Stimulated activated CD4-positive, alpha-beta T cell treated with anti-CD3 and anti-CD28 coated beads, Interleukin-1b, Interleukin-23, amount 100 ng/mL, for 4 hours (primary cell): ENCODE measurements around the gene DAB1.
"Not testable (repeated sequence)": the region's sequence is repeated elsewhere in the genome, so short reads cannot be mapped to it uniquely, and the experiment has no call there.

ENCODE experiments used
- DNase-seq, 2 donors: peaks; one replicate each; pipeline ENCODE4 v3.0.0-alpha.2; 2020; ENCODE audit warnings: low read depth in 2 of 2

DAB1 gene

GRCh38 chr1:57118948-57119603, 304.8 kb downstream of the DAB1 start:
- no peak for DNase-seq

- DNase-seq: no peak
Observed at GRCh38 chr1:57117753-57118152, 306.1 kb downstream of the DAB1 start.

DNA sequence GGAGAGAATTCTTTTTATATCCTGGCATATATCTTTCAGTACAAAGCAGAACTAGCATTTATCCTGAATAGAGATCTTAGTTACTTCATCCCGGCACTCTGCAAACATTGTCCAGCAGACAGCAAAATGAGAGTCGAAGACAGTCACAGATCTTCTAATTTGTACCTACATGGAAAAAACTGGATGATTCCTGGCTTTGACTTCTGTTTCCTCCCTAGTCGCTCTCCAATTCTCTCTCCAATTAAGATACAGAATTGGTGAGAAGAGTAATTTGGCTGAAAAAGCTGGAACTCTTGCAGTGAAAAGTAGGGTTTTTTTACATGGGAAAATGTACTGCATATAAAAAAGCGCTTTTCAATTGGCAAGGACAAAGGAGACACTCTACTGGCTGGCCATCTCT, 307.0 kb downstream of the DAB1 start:
- DNase-seq: no peak

DNA sequence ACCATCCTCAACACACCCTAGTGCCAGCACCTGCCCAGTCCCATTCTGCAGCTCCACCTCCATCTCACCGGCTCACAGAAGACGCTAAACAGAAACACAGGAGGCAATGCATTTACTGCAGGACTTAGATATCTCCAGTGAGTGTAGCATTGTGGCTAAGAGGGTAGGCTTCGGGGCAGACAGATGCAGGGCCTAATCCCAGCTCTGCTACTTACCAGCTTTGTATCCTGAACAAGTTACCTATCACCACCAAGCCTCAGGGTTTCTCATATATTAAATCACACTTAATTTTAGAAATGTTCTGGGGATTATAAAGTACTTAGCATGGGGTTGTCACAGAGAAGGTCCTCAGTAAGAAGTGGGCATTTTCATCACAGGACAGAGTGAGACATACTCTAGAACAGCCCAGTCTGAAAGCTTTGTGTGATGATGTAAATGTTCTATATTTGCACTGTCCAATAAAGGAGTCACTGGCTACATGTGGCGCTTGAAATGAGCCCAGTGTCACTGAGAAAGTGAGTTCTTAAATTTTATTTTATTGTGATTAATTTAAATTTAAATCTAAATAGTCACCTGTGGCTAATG, 308.7 kb downstream of the DAB1 start:
- DNase-seq: no peak

DNA sequence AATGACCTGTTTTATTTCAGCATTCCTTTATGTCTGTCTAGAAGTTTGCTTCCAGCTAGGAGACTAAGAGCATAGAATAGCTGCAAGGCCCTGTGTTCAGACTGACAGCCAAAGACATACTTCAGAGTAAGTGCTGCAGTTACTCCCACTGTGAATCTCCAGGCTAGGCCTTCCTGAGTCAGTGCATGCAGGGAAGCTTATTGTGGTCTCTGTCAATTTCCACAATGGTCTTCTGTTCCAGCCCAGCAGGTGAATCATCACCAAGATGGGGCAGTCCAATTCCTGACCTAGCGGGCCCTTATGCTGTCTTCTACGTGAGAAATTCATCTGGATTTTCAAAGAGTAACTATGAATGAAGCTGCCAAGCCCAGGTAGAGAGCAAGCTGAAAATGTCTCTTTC, 311.7 kb downstream of the DAB1 start:
- no peak for DNase-seq

- no peak for DNase-seq
Observed at GRCh38 chr1:57111175-57111574, 312.7 kb downstream of the DAB1 start.

- DNase-seq: no peak
Observed at GRCh38 chr1:57109883-57110282, 314.0 kb downstream of the DAB1 start.

- DNase-seq: no peak
Observed at GRCh38 chr1:57109247-57109646, 314.6 kb downstream of the DAB1 start.

- DNase-seq: no peak
Observed at GRCh38 chr1:57106296-57106695, 317.6 kb downstream of the DAB1 start.

- no peak for DNase-seq
Observed at GRCh38 chr1:57102561-57103326, 321.1 kb downstream of the DAB1 start.

- DNase-seq: no peak
Observed at GRCh38 chr1:57101209-57101608, 322.7 kb downstream of the DAB1 start.

- no peak for DNase-seq
Observed at GRCh38 chr1:57094749-57095148, 329.1 kb downstream of the DAB1 start.

DNA sequence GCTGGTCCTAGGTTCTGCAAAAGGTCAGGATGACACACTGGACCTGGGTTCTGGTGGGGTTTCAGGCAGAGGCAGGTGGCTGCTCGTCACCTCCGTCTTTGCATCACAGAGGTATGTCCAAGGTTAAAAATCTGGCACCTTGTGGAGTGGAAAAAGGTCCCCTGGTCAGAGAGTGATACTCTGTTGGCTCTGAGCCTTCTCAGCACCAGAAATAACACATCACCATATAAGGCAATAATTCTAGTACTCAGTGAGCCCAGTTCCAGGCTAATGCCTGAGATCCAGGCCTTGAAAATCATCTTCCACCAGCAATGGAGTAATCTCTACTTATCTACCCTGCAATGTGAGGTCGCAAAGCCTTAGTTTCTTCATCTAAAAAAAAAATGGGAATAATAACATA, 330.7 kb downstream of the DAB1 start:
- no peak for DNase-seq

DNA sequence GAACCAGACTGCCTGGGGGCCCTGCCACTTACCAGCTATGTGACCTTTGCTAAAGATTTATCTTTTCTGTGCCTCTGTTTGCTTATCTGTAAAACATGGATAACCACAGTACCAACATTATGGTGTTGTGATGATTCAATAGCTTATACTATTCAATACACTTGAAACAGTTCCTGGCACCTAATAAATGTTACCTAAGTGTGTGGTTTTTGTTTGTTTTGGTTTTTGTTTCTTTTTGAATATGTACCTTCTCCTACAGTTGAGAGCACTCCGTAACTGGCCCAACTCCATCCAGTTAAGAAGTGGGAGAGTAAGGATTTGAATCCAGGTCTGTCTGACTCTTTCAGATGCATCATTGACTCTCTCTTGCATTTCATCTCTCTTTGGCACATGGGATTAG, 332.2 kb downstream of the DAB1 start:
- DNase-seq: no peak

DNA sequence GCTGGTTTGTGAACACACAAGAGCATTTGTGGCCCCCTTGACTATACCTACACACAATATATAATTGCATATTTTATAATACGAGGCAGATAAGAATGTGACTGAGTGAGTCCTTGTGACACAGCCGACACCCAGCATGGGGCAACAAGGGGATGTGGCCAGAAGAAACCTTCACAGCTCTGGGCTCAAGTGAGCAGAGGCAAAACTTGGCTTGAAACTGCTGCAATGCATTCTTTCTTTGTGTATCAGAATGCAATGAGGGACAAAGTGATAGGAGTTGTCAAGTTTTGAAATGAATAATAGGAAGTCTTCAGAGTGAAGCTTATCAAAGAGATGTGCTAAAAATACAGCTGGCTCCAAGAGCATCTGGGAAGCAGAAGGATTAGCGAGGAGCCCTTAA, 334.0 kb downstream of the DAB1 start:
- no peak for DNase-seq

GRCh38 chr1:57089221-57089620, 334.6 kb downstream of the DAB1 start:
- DNase-seq: no peak

- DNase-seq: no peak
Observed at GRCh38 chr1:57088653-57089052, 335.2 kb downstream of the DAB1 start.

GRCh38 chr1:57087660-57088059, 336.2 kb downstream of the DAB1 start:
- not testable (repeated sequence) for DNase-seq

DNA sequence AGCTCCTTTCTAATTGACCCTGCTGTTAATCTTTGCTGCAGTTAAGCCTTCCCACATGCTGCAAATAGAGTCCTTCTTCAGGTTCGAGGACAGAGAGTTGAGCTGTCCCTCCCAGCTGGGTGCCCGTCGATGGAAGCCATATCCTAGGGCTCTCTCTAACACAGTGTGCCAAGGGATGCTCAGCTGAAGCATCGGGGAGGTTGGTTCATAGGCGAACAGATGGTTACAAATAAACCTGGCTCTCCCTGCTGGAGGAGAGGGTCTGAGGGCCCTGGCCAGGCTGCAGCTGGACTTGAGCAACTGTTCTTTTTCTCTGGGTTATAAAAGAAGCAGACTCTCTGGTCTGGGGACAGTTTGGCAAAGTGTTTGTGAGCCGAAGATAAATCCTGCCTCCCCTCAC, 337.7 kb downstream of the DAB1 start:
- DNase-seq: no peak

DNA sequence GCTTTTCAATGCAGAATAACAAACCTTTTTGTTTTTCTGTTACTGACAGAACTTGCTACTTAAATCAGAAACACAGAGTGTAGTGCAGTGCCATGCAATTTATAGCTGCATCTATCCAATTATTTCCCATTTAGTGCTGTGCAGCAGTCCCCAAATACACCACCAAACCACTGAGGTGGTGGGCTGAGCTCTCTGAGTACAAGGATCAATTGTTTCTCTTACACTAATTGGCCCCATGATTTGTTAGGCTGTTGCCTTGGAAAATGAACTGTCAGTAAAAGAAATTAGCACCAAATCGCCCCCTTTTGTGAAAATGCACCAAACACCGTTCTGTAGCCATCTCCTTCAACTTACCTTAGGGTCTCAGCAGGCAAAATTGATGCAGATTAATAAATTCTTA, 339.2 kb downstream of the DAB1 start:
- no peak for DNase-seq

DNA sequence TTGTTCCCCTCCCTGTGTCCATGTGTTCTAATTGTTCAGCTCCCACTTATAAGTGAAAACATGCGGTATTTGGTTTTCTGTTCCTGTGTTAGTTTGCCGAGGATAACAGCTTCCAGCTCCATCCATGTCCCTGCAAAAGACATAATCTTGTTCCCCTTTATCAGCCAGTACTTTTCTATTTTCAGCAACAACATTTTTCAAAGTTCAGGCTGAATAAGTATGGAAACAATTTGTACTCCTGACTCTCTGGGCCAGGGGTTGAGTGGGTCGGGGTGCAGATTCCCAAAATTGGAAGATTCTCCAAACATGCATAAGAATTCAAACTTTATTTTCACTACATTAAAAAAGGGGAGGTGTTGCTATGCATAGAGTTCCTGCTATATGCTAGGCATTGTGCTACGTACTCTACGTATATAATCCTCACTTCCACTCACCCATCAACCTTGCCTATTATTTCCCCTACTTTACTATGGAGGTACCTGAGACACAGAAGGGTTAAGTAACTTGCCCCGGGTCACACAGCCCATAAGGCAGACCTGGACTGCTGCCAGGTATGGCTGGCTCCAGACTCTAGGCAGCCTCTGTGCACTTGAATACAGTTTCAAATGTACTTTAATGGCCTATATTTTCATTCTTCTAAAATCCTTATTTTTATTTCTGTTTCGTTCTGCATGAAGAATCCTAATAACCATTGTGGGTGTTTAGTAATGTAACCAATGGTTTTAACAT, 341.0 kb downstream of the DAB1 start:
- no peak for DNase-seq

DNA sequence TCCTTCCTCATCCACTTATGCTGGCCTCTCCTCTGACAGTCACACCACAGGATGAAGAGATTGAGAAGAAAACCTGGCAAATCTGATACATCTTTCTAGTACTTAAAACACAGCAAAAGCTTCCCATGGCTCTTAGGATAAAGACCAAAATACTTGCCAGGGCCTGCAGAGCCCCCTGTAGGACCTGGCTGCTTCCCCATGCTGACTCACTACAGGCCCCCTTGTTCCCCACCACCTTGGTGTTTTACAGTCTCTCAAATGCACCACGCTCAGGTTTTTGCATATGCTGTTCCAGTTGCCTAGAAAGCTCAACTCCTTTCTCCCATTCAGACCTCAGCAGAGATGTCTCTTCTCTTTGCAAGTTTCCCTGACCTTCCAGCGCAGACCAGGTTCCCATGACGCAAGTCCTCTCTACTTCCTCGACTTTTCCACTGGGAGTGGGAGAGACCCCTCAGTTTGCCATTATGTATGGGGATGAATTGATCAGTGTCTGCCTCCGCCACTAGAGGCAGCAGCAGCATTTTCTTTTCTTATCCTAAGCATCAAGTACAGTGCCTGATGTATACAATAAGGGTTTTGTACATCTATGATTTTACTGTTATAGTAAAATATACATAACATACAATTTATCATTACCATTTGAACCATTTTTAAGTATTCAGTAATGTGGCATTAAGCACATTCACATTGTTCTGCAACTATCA, 344.3 kb downstream of the DAB1 start:
- no peak for DNase-seq
